HL-60 (cell line): ENCODE data around the gene ANAPC1.

Experiments used
- CTCF ChIP-seq: IDR thresholded peaks from one replicate; pipeline ENCODE4 v1.5.1; 2011; ENCODE audit warnings: low read length, control low read depth, inconsistent platforms; ENCODE audit not compliant: insufficient read depth
- POLR2AphosphoS5 ChIP-seq: IDR thresholded peaks from 2 replicates; pipeline ENCODE4 v1.6.1; 2012; ENCODE audit warnings: low read depth

DNA sequence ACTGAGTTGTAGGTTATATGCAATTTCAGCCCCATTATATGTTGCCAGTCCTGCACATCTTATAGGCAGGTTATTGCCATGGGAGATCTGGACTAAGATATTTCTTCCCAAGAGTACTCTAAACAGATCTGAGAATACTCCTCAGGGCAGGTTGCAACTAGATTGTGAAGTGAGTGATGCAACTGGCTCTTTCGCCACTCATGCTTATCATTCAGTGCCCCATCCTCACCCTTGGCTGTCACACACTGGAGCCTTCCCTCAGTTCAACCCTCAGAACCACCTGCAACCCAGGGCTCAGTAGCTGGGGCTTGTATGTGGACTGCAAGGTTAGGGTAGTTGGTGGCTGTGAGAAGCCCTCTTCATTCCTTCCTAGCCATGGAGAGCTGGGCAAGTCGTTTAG lies 28.6 kb upstream of the ANAPC1 start:
- no peak for TF ChIP-seq CTCF
- TF ChIP-seq POLR2AphosphoS5, result no peak
